Kidney (tissue), 14 donors: ENCODE data around the gene FLAD1. TPM values are rescaled to one million over a fixed set of nuclear protein-coding genes. Genes with fewer than 3 reads are reported as not detected.
A peak's percentile ranks its signal among the peaks of the same experiment; 100 is the strongest.

Experiments
- DNase-seq, 5 donors: peaks; one replicate each; pipeline ENCODE4 v3.0.0-alpha.2; 2013 to 2020
- FAIRE-seq: peaks from 2 replicates; lab custom pipeline; 2012; peaks lifted over from hg19 to GRCh38; lab: Jason Lieb, UNC
- H3K27ac ChIP-seq, 2 donors: one replicate each; pipeline ENCODE4 v1.7.0; 2013; ENCODE audit warnings: low read depth in 2 of 2, low read length in 2 of 2, inconsistent platforms in 1 of 2
- H3K27me3 ChIP-seq: one replicate; pipeline ENCODE4 v1.7.1; 2013; ENCODE audit warnings: low read length, inconsistent platforms; ENCODE audit not compliant: control insufficient read depth, insufficient read depth
- H3K36me3 ChIP-seq, 3 donors: one replicate each; pipeline versions ENCODE4 v1.7.0 to v1.7.1; 2013; ENCODE audit warnings: low read length in 3 of 3, control low read depth in 1 of 3, inconsistent platforms in 1 of 3; ENCODE audit not compliant: insufficient read depth in 3 of 3, control insufficient read depth in 2 of 3
- H3K4me1 ChIP-seq, 3 donors: one replicate each; pipeline versions ENCODE4 v1.7.0 to v1.7.1; 2013; ENCODE audit warnings: low read length in 3 of 3, inconsistent platforms in 1 of 3, low read depth in 1 of 3; ENCODE audit not compliant: control insufficient read depth in 2 of 3, insufficient read depth in 2 of 3
- H3K4me3 ChIP-seq, 3 donors: one replicate each; pipeline versions ENCODE4 v1.7.0 to v1.8.1; 2013; ENCODE audit warnings: low read length in 3 of 3, control low read depth in 1 of 3, inconsistent platforms in 1 of 3
- H3K9ac ChIP-seq, 3 donors: one replicate each; pipeline versions ENCODE4 v1.7.0 to v1.7.1; 2013; ENCODE audit warnings: low read length in 3 of 3, control low read depth in 1 of 3, inconsistent platforms in 1 of 3
- H3K9me3 ChIP-seq, 3 donors: one replicate each; pipeline versions ENCODE4 v1.7.0 to v1.7.1; 2013; ENCODE audit warnings: low read length in 3 of 3, control low read depth in 1 of 3, inconsistent platforms in 1 of 3; ENCODE audit not compliant: control insufficient read depth in 2 of 3, insufficient read depth in 1 of 3
- CTCF ChIP-seq: IDR thresholded peaks from 3 replicates; pipeline ENCODE4 v1.5.1; 2012; ENCODE audit warnings: mild to moderate bottlenecking, moderate library complexity, borderline replicate concordance; ENCODE audit not compliant: insufficient read depth; ENCODE audit errors: extremely low read depth
- intact Hi-C: fragments of 100-400 bp; cut with DNase I; formaldehyde crosslinking; loops from one replicate; pipeline ENCODE4 v1.11.1; 2022
- polyA plus RNA-seq: library from polyadenylated mRNA; stranded (reverse); fragments of 350-450 nt; fragmentation: Illumina TruSeq; extraction: RNeasy Lipid Tissue Mini Kit (QIAGEN cat#74804); gene quantifications from one replicate; pipeline ENCODE4 v1.2.3, GENCODE V29; 2014; ENCODE audit warnings: low read depth, low replicate concordance; ENCODE audit not compliant: insufficient read depth
- total RNA-seq: library from RNA; stranded (reverse); fragmentation: NEBNext Ultra II Directional; extraction: Animal tissue kit (Norgen Biotek cat#: 25700); gene quantifications from one replicate; pipeline ENCODE4 v1.2.1, GENCODE V29; 2021
- donor health status: control.
- donor health status: control.
- donor health status: control.
- donor health status: control.
- donor health status: control.
- donor health status: DM: yes; HTN: yes; CAD: no.
- donor health status: Normal renal cell carcinoma (clear cell type).

The FLAD1 gene
- total and polyA plus RNA-seq, 2 donors from 2014 or later, result 34.1 to 37.9 TPM

DNA sequence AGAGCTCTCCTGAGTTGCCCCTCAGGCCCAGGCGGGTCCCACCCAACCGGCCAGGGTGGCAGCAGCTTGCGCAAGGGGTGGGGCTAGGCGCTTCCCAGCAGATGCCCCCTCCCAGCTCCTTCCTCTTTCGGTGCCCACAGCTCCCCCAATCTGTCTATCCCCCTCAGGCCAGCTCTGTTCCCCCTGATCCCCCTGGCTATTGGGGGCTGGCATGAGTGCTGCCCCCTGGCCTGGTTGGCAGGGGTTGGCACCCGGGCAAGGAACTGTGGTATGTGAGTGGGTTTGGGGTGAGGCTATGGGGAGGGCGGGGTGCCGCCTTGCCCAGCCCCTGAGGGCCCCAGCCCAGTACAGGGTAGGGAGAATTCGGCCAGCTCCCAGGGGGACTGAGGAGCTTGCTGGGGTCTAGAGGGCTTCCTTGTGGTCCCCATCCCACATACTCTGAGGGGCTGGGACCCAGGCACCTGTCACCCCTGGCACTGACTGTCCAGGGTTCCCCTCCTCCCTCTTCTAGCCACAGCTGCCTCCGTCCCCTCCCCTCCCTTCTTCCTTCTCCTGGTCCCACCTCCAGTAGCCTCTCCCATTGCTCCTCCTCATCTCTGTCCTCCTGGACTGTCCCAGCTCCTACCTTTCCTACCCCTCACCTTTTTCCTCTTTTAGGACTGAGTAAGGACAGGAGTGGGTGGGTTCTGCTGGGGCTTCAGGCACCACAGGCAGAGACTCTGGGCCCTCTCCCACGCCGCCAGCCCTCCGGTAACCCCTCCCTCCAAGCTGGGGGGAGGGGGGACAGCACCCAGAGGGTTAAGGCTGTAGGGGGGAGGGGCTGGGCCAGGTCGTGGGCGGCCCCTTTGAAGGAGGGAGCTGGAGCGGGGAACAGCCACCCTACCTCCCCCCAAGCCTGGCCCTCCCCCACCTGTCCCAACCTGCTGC is 25.1 kb downstream of the FLAD1 start:
- FAIRE-seq (no peak), DNase-seq (peak; percentile 25 to 78 (median 52))
- Histone ChIP-seq H3K4me3 (no peak overlapping the region), H3K9ac (peak overlapping the region in 1 of 3 donors; percentile 55), H3K27ac (peak overlapping the region; percentile 41), H3K36me3 (no peaks in the 10 kb centered on the region), H3K9me3 (no peaks in the 10 kb centered on the region), H3K4me1 (peaks cover 2 to 57% (median 36%) of the 10 kb centered on the region in 3 donors), H3K27me3 (no peaks in the 10 kb centered on the region)
- TF ChIP-seq CTCF, result no peak
- intact Hi-C loops, result no loop called here

GRCh38 chr1:155009221-155009711 is 26.1 kb downstream of the FLAD1 start:
- DNase-seq, result peak; percentile 21 to 70 (median 49)
- no peak for FAIRE-seq
- intact Hi-C loops, result no loop called here
- no peaks in the 10 kb centered on the region for H3K27me3 ChIP-seq
- TF ChIP-seq CTCF, result no peak
- H3K27ac ChIP-seq, result peak overlapping the region; percentile 35 to 41
- H3K36me3 ChIP-seq, result no peaks in the 10 kb centered on the region
- no peak overlapping the region for H3K4me3 ChIP-seq
- no peaks in the 10 kb centered on the region for H3K9me3 ChIP-seq
- H3K4me1 ChIP-seq, result peaks cover under 1 to 58% (median 33%) of the 10 kb centered on the region in 3 donors
- no peak overlapping the region for H3K9ac ChIP-seq

DNA sequence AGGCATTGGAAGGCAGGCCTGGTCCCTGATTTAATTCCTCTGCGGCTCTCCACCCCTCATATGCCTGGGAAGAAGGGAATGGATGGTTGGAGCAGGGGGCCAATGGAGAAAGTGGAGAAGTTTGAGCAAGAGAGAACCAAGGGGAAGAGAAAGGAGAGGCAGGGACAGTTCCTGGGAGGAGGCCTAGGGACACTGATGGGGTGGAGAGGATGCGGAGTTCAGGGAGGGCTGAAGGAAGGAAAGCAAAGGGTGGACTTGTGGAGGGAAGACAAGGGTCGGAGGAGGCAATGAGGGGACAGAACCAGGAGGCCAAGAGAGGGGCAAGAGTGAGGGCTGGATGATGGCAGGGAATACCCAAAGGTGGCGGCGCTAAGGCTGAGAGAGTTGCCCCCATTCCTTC is 26.6 kb downstream of the FLAD1 start:
- H3K9me3 ChIP-seq, result no peaks in the 10 kb centered on the region
- H3K4me1 ChIP-seq, result peaks cover 0 to 53% (median 30%) of the 10 kb centered on the region in 3 donors
- TF ChIP-seq CTCF, result no peak
- H3K4me3 ChIP-seq, result no peak overlapping the region
- no peak overlapping the region for H3K9ac ChIP-seq
- H3K27me3 ChIP-seq, result no peaks in the 10 kb centered on the region
- H3K36me3 ChIP-seq, result no peaks in the 10 kb centered on the region
- FAIRE-seq (no peak), DNase-seq (no peak)
- no peak overlapping the region for H3K27ac ChIP-seq
- intact Hi-C loops, result no loop called here
